Measurements from ENCODE around the gene KCNG2.

DNA sequence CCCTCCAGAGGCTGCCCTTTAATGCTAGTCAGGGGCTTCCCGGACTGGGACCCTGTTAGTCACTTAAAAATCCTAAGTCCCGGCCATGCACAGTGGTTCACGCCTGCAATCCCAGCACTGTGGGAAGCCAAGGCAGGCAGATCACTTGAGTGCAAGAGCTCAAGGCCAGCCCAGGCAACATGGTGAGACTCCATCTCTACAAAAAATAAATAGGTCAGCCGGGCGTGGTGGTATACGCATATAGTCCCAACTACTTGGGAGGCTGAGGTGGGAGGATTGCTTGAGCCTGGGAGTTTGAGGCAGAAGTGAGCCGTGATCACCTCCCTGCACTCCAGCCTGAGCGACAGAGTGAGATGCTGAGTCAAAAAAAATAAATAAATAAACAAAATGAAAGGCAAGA lies 17.2 kb upstream of the KCNG2 start:
- TF ChIP-seq PTBP1 (IDR thresholded peaks at IDR 0.05; ENCODE audit: low read depth, low read length): no peak
- TF ChIP-seq, protein P1, sequence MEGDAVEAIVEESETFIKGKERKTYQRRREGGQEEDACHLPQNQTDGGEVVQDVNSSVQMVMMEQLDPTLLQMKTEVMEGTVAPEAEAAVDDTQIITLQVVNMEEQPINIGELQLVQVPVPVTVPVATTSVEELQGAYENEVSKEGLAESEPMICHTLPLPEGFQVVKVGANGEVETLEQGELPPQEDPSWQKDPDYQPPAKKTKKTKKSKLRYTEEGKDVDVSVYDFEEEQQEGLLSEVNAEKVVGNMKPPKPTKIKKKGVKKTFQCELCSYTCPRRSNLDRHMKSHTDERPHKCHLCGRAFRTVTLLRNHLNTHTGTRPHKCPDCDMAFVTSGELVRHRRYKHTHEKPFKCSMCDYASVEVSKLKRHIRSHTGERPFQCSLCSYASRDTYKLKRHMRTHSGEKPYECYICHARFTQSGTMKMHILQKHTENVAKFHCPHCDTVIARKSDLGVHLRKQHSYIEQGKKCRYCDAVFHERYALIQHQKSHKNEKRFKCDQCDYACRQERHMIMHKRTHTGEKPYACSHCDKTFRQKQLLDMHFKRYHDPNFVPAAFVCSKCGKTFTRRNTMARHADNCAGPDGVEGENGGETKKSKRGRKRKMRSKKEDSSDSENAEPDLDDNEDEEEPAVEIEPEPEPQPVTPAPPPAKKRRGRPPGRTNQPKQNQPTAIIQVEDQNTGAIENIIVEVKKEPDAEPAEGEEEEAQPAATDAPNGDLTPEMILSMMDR (IDR thresholded peaks at IDR 0.05 in 2 of 3, conservative IDR thresholded peaks at IDR 0.05 in 1 of 3; ENCODE audit: insufficient read depth in 2 of 3, low read depth in 1 of 3, low read length in 3 of 3): no peak
- no peak for TF ChIP-seq GTF2A2 (tag; IDR thresholded peaks at IDR 0.05)
- no peak for TF ChIP-seq ZNF274 (IDR thresholded peaks at IDR 0.05; ENCODE audit: borderline replicate concordance, low read depth, low read length)
- no peak for TF ChIP-seq ETV5 (CRISPR knock-in tag; IDR thresholded peaks at IDR 0.05; ENCODE audit: low read depth)
- no peak for TF ChIP-seq NR2C1 (IDR thresholded peaks at IDR 0.05)
- no peak for TF ChIP-seq NR2C1 (tag; IDR thresholded peaks at IDR 0.05)
- TF ChIP-seq MAFG (tag; conservative IDR thresholded peaks at IDR 0.05): no peak
- no peak for TF ChIP-seq POLR2A (conservative IDR thresholded peaks at IDR 0.05)
- no peak for TF ChIP-seq RBM14 (IDR thresholded peaks at IDR 0.05; ENCODE audit: borderline replicate concordance, insufficient read depth, low read depth, low read length)

Data from K562 (cell line).